NCI-H1048 (cell line): Measurements from ENCODE around the gene MYBPH.

Experiments used
- DNase-seq: peaks from one replicate; lab custom pipeline; 2025; lab: John Stamatoyannopoulos, UW

Gene MYBPH

DNA sequence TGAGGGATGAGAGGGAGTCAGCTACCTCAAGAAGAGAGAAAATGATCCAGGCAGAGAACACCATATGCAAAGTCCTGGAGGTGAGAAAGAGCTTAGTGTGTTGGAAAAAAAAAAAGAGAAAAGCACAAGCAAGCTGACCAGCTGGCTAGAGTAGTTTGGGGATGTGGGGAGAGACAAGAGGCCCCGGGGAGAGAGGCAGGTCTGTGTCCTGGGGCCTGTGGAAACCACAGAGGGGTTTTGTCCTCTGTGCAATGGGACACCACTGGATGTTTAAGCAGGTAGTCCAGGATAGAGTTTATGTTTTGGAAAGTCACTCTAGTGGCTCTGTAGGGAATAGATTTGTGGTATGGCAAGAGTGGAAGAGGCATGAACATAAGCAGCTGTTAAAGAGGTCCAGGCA is 25.3 kb upstream of the MYBPH start:
- no peak for DNase-seq

DNA sequence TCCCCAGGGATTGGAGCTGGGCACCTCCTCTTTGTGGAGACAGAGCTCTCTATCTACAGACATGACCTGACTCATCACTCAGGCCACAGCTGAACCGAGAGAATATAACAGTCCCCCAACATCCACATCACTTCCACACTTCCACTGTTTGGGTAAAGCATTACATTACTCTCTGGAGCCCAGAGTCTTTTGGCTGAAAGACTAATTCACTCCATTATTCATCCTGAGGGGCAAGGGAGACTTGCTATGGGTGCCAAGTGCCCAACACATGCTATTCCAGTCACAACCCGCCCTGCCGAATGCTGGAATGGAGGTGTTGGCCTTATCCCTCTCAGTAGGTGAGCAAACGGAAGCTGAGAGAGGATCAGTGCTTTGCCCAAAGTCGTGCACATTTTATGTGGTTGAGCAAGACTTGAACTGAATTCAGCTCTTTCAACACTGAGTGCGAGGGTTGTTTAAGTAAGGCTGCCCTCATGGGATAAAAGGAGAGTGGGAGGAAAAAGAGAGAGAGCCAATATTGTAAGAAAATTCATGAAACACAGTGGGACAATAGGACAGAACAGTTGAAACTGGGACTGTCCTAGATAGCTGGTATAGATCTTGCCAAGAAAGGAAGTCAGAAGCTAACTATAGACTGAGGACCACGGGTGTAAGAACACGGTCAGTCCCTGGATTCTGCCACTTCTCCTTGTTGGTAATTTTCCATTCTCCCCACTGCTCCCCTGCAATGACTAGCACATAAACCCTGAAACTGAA is 24.4 kb upstream of the MYBPH start:
- no peak for DNase-seq

DNA sequence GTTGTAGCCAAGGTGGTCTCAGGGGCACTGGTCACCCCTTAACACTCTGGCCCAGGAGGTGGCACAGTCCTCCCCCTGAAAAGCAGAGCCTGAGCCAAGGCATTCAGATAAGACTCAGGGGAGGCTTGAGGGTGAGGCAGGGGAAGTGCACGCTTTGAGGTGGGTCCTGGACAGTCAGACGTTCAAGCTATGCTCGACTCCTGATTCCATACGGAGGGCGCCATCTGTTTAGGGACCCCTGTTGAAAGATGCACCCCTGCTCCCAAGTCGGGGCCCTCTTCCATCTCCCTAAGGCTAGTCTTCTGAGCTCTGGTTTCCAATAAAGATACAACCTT is 23.8 kb upstream of the MYBPH start:
- DNase-seq: no peak

DNA sequence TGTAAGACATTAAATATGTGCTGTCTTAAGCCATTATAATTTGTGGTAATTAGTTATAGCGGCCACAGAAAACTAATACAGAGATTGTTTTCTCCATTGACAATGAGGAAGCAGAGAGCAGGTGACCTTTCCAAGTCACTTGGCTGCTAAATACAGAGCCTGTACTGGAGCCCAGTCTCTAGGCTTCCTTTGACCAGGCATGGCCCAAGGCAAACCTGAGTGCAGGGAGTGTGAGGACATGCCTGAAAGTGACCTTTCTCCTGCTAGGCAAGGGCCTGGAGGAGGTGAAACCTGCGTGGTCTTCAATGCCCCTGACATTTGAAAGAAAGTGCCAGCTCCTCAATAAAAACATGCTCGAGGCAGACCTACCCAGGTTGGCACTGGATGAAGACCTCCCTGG is 23.4 kb upstream of the MYBPH start:
- DNase-seq: no peak

DNA sequence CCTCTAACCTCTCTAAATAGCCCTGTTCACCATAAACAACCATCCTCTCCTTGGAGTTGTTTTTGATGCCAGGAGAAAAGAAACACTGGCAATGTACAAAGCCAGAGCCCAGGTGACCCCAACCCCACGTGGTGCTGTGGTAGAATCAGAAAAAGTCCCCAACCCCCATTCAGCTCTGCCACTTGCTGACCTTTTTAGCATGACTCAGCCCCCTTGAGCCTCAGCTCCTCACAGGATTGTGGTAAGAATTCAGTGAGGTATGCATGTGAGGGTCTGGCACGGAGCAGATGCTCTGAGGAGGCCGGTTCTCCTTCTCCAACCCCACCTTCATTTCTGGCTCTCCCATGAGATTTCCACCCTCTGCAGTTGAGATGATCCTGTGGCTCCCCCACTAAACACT is 22.0 kb upstream of the MYBPH start:
- DNase-seq: no peak

DNA sequence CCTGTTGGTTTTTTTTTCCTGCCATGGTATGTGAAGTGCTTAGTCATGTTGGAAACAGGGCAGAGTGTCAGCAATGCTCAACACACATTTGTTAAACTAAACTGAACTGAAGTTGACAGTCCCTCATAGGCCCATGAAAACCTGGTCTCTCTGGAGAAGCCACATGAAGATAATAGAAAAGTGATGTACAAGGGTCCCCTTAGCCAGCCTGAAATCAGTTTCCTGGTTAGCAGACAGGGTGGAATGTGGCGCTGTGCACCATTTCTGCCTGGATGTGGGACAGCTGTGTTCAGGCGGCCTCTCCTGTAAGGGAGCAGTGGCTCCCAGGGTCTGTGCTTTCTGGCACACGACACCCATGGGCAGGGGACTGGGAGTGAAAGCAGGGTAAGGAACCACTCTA is 20.7 kb upstream of the MYBPH start:
- DNase-seq: no peak

DNA sequence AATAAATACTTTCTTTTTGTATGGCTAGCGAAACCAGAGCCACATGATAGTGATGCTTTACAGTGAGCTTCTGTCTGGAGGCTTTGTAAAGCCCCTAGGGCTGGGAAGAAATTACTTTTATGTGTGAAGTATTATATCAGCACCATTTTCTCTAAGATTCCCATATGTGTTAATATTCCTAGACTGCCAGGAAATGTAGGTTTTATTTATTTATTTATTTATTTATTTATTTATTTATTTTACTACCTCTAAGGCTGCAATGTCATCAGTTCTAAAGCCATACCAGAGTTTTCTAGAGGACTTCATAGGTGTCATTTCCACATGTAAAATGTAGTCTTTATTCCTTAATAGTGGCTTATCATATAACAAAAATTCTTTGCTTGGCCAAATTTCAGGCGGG is 15.3 kb upstream of the MYBPH start:
- no peak for DNase-seq

DNA sequence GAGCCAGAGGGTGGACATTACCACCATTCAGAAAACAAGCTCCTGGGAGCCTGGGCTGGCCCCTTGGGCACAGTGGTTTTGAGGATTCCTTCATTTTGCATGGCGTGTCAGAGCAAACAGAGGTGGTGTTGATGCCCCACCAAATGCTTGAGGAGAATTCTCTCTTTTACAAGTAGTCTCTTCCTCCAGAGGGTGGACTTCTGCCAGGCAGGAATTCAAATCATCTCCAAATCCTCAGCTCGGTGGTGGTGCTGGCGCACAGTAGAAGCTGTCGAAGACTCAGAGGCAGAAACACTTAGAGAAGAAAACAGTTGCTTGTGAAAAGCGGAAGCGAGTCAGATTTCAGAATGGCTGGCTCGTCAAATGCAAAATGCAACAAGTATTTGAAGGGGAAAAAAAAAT is 14.3 kb upstream of the MYBPH start:
- no peak for DNase-seq

DNA sequence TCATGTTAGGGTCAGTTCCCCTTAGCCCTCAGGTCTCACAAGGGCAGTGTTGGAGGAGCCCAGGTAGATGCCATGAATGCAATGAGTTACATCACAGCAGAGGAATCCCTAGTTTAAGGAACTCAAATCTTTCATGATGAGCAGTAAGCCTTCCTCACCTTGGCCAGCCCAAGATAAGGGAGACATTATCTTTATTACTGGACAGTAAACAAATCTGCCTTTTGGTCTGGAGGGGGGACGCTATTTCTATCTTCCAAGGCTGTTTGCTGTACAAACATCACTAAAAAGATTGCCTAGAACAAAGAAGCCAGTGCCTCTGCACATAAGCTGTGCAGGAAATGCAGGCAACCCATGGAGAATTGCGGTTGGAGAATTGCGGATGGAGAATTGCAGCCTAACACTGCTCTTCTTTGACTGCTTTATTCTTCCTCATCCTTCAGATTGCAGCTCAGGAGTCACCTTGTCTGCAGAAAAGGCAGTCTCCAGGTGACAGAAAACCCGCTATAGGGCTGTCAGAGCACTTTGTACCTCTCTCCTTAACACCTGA is 13.1 kb upstream of the MYBPH start:
- no peak for DNase-seq

DNA sequence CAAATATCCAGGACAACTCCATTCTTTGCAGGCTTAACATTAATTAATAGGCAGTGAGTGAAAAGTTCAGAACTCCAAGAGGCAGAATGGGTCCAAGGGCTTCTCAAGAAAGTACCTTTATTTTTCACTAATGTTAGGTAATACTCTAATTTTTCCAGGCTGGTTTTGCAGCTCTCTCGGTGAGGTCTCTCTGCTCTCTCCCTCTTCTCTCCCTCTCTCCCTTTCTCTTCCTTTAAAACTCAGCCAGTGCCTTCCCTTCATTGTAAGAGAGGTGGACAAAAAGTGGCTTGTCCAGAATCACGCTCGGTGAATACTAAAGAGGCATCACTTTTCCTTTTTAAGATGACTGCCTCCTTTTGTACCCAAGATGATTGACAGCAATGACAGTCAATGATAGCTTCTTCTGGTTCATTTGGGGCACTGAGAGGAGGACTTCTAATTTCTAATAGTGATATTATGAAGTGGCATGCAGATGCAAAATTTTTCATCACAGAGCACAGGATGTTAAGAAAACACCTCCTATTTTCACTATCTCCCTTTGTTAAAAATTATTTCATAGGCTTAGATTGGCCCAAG is 12.2 kb upstream of the MYBPH start:
- DNase-seq: no peak

DNA sequence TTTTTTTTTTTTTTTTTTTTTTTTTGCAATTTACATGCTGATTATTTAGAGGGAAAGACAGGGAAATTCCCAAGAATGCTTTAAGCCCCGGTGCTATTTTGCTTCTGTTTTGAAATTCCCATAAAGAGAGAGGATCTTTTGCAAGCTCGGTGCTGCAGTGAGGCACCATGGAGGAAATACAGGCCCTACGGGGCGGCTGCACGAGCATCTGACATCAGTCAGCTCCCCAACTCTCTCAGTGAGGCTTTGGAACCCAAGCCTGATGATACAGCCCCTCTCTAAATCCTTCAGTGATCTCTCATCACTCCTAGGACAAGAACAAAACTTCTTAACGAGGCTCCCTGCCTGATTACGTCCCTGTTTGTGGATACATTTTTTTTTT is 11.7 kb upstream of the MYBPH start:
- DNase-seq: no peak

DNA sequence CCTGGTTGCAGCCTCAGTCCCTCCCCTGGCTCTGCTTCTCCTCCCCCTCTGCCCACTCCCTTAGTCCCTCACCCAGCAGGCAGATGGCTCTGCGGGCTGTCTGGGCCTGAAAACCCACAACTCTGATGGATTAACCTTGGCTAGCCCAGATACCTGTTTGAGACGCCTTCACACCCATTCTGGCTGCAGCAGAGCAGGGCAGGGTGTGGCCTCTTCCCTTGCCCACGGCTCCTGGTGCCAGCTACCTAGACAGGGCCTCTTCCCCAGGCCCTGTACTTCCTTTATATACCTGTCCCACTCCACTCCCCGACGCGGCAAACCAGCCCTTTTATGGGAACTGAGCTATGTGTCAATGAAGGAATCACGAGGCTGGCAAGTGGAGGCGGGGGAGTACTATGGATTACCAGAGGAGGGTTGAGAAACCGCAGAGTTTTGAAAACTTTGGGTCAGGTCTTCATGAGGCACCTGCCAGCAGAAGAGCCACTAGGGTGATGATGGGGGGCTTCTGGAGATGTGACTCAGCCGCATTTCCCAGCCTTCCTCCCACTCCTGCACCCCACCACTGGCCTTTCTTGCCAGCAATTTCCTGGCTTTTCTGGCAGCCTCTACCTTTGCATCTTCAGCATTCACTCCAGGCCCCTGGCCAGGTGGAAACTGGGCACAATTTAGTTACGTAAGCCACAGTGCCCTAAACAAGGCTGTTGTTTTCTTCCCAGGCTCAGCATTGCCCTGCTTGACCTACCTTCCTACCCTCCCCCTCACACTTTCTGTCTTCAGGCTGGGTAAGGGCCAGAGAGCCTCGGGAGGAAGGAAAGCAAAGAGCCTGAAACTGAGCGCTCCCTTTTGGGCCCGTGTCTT is 11.0 kb upstream of the MYBPH start, which contains the start of gene CHI3L1:
Gene CHI3L1 (minus strand): TSS at position 259 of the 858 bp plus-strand sequence. CDS start 81 bp downstream, at position 178.
- no peak for DNase-seq

DNA sequence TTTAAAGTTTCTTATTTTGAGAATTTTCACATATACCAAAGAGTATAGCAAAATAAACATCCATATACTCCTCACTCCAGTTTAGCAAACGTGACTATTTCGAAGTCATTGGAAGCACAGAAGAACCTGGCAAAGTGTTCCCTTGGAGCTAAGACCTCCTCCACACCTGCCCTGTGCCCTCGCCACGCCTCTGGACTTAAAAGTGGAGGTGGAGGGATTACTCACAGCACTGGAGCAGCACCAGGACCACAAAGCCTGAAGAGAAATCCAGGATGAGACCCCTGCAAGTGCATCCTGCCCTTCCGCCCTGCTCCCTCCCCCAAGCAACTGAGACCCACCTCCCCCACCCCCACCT is 10.4 kb upstream of the MYBPH start:
- DNase-seq: no peak

DNA sequence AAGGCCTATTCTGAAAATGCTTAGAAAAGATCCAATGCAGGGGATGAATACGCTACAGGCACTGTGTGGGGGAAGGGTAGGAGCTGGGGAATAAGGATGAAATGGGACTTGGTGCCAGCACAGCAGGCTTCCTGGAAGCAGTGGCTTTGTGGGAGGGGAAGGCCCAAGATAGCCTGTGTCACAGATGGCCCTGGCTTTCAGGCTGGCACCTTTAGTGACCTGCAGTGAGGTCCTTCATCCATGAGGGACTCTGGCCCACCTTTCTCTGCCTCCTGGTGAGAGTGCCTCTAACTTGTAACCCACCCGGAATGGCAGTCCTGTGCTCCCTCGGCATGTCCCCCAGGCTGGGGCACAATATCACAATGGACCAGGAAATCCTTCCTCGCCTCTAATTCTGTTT is 10.0 kb upstream of the MYBPH start:
- DNase-seq: no peak

DNA sequence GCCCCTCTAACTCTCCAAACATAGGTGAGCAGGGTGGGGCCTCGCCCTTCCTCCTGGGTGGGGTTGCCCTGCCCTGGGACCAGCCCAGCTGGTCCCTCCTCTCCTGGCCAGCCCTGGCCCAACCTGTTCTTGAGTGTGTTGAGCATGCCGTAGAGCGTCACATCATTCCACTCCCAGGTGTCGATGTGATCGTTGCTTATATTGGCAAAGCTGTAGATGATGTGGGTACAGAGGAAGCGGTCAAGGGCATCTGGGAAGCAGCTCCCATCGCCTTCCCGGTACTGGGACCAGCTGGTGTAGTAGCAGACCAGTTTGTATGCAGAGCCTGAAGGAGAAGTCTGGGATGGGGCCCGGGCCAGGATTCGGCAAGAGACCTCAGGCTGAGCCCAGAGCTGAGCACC is 9.4 kb upstream of the MYBPH start:
- no peak for DNase-seq

DNA sequence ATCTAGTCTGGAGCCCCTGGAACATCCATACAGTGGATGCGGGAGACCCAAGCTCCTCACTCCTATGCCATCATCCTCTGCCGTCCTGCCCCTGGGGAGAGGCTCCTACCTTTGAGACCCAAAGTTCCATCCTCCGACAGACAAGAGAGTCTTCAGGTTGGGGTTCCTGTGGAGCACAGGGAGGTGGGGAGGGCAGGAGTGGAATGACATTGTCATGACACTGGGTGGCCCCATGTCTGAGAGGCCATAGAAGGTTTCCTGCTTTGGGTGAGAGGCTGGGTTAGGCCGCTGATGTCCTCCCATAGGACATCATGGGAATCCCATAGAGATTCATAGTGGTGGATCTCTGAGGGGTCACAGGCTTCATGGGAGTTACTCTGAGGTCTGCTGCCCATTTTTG is 8.8 kb upstream of the MYBPH start:
- DNase-seq: no peak

DNA sequence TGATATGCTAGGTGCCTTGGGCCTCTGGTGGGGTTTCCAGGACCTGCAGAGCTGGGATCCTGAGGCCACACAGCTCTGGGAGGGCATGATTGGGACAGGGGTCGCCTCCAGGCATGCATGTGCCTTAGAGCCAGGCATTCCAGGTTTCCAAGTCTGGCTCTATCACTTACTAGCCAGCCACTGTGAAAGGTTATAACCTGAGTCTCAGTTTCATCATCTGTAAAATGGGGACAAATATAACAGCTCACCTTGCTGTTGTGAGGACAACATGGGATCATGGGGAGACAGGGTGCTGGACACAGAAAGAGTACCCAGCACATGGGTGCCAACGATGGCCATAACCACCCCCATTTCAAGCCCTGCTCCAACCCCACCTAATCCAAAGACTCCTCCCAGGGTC is 8.2 kb upstream of the MYBPH start:
- DNase-seq: no peak

DNA sequence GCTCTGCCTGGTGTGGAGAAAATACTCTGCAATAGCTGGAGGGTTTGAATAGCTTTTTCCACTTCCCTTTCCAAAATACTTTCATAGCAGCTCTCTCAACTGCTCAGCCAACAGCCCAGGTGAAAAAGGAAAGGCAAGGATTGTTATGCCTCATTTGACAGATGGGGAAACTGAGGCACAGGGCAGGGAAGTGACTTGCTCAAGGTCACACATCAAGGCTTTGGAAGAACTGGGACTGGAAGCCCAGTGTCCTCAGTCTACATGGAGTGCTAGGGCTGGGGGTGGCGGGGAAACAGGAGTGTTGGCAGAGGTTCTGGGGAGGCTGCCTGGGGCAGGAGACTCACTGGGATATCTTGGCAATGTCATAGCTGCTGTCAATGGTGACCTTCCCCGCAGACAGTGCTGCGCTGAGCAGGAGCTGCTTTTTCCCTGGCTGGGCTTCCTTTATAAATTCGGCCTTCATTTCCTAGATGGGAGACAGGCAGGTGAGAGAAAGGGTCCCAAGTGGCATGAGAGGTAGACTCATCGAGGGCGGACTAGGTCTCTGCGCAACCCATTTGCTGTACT is 6.8 kb upstream of the MYBPH start:
- no peak for DNase-seq

DNA sequence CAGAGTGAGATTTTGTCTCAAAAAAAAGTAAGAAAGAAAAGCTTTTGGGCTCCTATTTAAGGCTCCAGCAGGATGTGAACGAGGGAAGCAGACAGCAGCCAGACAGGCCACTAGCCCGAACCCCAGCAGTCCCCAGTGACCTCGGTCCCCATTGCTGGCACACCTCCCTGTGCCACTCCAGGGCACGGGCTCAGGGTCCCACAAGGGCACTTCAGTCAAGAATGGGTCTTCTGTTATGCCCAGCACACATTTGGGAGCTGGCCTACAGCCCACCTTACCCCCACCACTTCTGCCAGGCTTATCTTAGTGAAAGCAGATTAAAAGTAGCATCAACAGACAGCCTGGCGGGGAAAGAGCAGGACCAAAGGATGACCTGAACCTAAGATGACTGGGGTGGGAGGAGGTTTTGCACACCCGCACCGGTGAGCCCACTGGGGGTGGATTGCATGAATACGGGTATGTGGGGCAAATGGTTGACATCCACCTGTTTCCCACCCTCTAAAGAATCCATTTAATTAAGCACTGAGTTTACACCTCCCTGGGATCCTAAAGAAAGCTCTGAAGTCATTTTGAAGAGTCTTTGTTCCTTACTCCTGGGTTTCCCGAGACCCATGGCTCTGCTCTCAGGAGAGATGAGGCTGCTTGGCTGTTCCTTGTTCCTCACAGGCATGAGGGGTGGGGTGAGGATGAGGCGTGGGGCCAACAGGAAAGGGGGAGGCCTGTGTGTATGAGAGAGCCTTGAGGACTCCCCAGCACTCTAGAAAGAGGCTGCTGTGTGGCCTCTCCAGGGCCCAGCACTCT is 6.2 kb upstream of the MYBPH start:
- DNase-seq: no peak

DNA sequence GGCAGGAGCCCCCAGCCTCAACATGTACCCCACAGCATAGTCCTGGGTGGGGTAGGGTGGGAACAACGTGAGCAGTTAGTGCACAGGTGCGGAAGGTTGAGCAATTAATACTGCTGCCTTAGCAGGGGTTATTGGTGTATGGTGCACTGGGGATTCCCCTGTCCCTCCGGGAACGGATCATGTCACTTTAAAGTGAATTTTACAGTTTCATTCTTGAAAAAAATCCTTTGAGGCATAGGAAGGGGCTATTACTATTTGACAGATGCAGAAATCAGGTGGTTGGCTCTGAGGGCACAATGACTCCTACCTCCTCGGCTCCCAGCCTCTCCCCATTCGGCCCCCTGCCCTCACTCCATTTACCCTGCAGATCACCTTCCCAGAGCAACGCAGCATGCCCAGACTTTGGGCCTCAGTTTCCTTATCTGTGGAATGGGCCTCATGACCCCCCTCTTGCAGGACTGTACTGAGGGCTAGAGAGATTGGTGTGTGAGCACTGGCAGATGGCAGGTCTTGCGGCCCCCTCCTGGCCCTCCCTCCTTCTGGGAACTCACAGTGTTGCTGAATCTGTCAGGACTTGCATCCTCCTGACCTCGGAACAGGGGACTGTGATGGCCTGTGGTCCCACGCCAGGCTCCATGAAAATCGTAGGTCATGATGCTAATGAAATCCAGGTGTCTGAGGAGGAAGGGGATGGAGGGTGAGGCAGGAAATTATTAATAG is 5.1 kb upstream of the MYBPH start:
- no peak for DNase-seq

DNA sequence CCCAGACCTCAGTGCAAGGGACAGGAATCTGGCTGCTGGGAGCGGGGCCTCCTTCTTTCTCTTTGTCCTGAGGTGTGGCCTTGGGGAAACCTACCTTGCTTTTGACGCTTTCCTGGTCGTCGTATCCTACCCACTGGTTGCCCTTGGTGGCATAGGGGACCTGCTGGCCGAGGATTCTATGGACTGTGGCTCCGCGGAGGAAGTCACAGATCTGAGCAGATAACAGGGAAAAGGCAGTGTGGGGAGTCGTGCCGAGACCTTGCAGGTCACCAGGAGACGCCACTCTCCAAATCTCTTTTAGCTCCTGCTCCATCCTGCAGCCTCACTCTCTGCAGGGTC is 4.0 kb upstream of the MYBPH start:
- DNase-seq: no peak
